ENCODE results near the gene C10orf105.
A peak's percentile ranks its signal among the peaks of the same experiment; 100 is the strongest.

C10orf105 gene

GRCh38 chr10:71751515-71752224 lies 32.1 kb upstream of the C10orf105 start:
- no peak for DNase-seq

GRCh38 chr10:71750986-71751385 lies 31.4 kb upstream of the C10orf105 start:
- DNase-seq = no peak

- peak; percentile 65 for DNase-seq
These were observed 30.7 kb upstream of the C10orf105 start for GRCh38 chr10:71750124-71750841.

- no peak for DNase-seq
These were observed 29.8 kb upstream of the C10orf105 start for GRCh38 chr10:71749396-71749795.

GRCh38 chr10:71748671-71749191 lies 29.2 kb upstream of the C10orf105 start:
- peak; percentile 96 for DNase-seq

- peak; percentile 82 for DNase-seq
These were observed 28.3 kb upstream of the C10orf105 start for GRCh38 chr10:71747551-71748523.

- peak; percentile 97 for DNase-seq
These were observed 27.5 kb upstream of the C10orf105 start for GRCh38 chr10:71747039-71747531.

- DNase-seq = peak; percentile 97
These were observed 26.9 kb upstream of the C10orf105 start for GRCh38 chr10:71746344-71747037.

GRCh38 chr10:71745664-71746250 lies 26.2 kb upstream of the C10orf105 start:
- no peak for DNase-seq

GRCh38 chr10:71744897-71745663 lies 25.5 kb upstream of the C10orf105 start:
- DNase-seq = no peak

- peak; percentile 34 for DNase-seq
These were observed 24.3 kb upstream of the C10orf105 start for GRCh38 chr10:71743866-71744265.

GRCh38 chr10:71743089-71743838 lies 23.7 kb upstream of the C10orf105 start:
- no peak for DNase-seq

GRCh38 chr10:71742301-71743088 lies 22.9 kb upstream of the C10orf105 start:
- no peak for DNase-seq

GRCh38 chr10:71741671-71742070 lies 22.1 kb upstream of the C10orf105 start:
- DNase-seq = no peak

GRCh38 chr10:71741029-71741428 lies 21.5 kb upstream of the C10orf105 start:
- no peak for DNase-seq

- DNase-seq = peak; percentile 78
These were observed 20.6 kb upstream of the C10orf105 start for GRCh38 chr10:71740069-71740653.

- DNase-seq = no peak
These were observed 19.9 kb upstream of the C10orf105 start for GRCh38 chr10:71739358-71739900.

- no peak for DNase-seq
These were observed 18.2 kb upstream of the C10orf105 start for GRCh38 chr10:71737834-71738197.

Measured in hematopoietic multipotent progenitor cell treated with erythropoietin and hydrocortisone succinate and interleukin-3 and kit ligand, for 6 days (in vitro differentiated cells).